ENCODE measurements around the gene KLHL26.
A peak's percentile ranks its signal among the peaks of the same experiment; 100 is the strongest.

The KLHL26 gene

GRCh38 chr19:18657590-18658365 lies 20.9 kb downstream of the KLHL26 start (continued):
- TF ChIP-seq ZFP69B (tag by site-specific recombination; IDR thresholded peaks at IDR 0.05) (peak; percentile 57), OSR2 (tag by site-specific recombination; IDR thresholded peaks at IDR 0.05) (peak; percentile 45), BCL11B (tag by site-specific recombination; IDR thresholded peaks at IDR 0.05; ENCODE audit: low read depth) (no peak), ZNF623 (tag by site-specific recombination; IDR thresholded peaks at IDR 0.05) (no peak), KLF10 (tag by site-specific recombination; IDR thresholded peaks at IDR 0.05) (no peak), PATZ1 (tag by site-specific recombination; IDR thresholded peaks at IDR 0.05) (peak; percentile 36; the same call in 1 of the 2 replicates), ZBTB8A (tag by site-specific recombination; IDR thresholded peaks at IDR 0.05) (peak; percentile 54), ZBTB11 (tag by site-specific recombination; conservative IDR thresholded peaks at IDR 0.05; ENCODE audit: low read depth) (no peak), ZNF248 (tag by site-specific recombination; IDR thresholded peaks at IDR 0.05) (no peak), ZNF580 (tag by site-specific recombination; IDR thresholded peaks at IDR 0.05) (no peak), MZF1 (tag by site-specific recombination; IDR thresholded peaks at IDR 0.05; ENCODE audit: borderline replicate concordance) (no peak), ZFHX2 (tag by site-specific recombination; conservative IDR thresholded peaks at IDR 0.05) (peak; percentile 95), ZNF138 (tag by site-specific recombination; IDR thresholded peaks at IDR 0.05; ENCODE audit: borderline replicate concordance) (no peak), ZNF707 (tag by site-specific recombination; IDR thresholded peaks at IDR 0.05) (no peak), EGR2 (tag by site-specific recombination; IDR thresholded peaks at IDR 0.05; ENCODE audit: low read depth) (peak; percentile 92), ZNF664 (tag by site-specific recombination; IDR thresholded peaks at IDR 0.05) (no peak), ZNF513 (tag by site-specific recombination; IDR thresholded peaks at IDR 0.05) (no peak), SETDB1 (IDR thresholded peaks at IDR 0.05; ENCODE audit: insufficient read length, low read length) (no peak), GLIS2 (tag by site-specific recombination; IDR thresholded peaks at IDR 0.05) (peak; percentile 46; the same call in 1 of the 2 replicates), ZFP41 (tag by site-specific recombination; IDR thresholded peaks at IDR 0.05; ENCODE audit: borderline replicate concordance) (no peak), PRDM4 (tag by site-specific recombination; IDR thresholded peaks at IDR 0.05) (no peak), SCRT2 (tag by site-specific recombination; IDR thresholded peaks at IDR 0.05) (no peak), YY1 (tag by site-specific recombination; IDR thresholded peaks at IDR 0.05) (no peak), ZNF837 (tag by site-specific recombination; IDR thresholded peaks at IDR 0.05) (no peak), SP2 (tag by site-specific recombination; IDR thresholded peaks at IDR 0.05) (peak; percentile 48), ZNF394 (tag by site-specific recombination; IDR thresholded peaks at IDR 0.05; ENCODE audit: borderline replicate concordance) (peak; percentile 37; the same call in 1 of the 2 replicates), ZNF670 (tag by site-specific recombination; IDR thresholded peaks at IDR 0.05; ENCODE audit: low read depth) (no peak), YY2 (tag by site-specific recombination; IDR thresholded peaks at IDR 0.05) (no peak), ZNF571 (tag by site-specific recombination; IDR thresholded peaks at IDR 0.05) (no peak)

Measured in HEK293 (cell line).